ENCODE data around the gene NOL4L. TPM values are rescaled to one million over a fixed set of nuclear protein-coding genes. Genes with fewer than 3 reads are reported as not detected.
"Not testable (repeated sequence)": the region's sequence is repeated elsewhere in the genome, so short reads cannot be mapped to it uniquely, and the experiment has no call there.

NOL4L gene
- polyA plus RNA-seq, 3 donors = 54.3 to 63.2 (median 61.8) TPM

GRCh38 chr20:32578840-32579390 is 6.2 kb downstream of the NOL4L start:
- no peak for DNase-seq

DNA sequence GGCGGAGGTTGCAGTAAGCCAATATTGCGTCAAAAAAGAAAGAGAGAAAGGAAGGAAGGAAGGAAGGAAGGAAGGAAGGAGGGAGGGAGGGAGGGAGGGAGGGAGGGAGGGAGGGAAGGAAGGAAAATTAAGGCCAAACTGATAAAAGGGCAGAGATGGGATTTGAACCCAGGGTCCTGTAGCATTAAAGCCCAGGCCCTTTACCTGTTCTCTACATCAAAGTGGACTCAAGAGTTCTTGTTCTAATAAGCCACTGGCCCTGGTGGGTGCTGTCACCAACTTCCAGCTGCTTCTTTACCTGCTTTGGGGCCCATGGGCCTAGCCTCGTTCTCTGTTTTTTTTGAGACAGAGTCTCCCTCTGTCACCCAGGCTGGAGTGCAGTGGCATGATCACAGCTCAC is 7.1 kb downstream of the NOL4L start:
- DNase-seq = not testable (repeated sequence)

GRCh38 chr20:32577657-32578056 is 7.5 kb downstream of the NOL4L start:
- no peak for DNase-seq

- DNase-seq = no peak
Measured at GRCh38 chr20:32577023-32577422, 8.1 kb downstream of the NOL4L start.

DNA sequence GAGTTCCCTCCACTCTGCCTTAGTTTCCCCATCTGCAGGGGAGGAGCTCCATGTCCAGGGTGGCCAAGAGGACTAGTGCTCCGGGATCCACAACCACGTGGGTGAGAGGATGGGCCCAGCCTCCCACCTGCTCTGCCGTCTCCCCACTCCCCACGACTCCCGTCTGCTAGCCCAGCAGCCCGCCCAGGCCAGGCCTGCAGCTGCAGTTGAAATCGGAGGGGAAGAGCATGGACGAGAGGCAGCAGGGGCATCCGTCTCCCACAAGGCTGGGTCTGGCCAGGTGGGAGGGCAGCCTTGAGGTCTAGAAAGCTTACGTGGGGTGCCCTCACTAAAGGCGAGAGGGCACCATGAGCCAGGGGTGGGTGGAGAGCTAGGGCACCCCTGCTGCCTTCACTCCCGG is 8.6 kb downstream of the NOL4L start:
- DNase-seq = no peak

GRCh38 chr20:32575805-32576204 is 9.3 kb downstream of the NOL4L start:
- DNase-seq = no peak

DNA sequence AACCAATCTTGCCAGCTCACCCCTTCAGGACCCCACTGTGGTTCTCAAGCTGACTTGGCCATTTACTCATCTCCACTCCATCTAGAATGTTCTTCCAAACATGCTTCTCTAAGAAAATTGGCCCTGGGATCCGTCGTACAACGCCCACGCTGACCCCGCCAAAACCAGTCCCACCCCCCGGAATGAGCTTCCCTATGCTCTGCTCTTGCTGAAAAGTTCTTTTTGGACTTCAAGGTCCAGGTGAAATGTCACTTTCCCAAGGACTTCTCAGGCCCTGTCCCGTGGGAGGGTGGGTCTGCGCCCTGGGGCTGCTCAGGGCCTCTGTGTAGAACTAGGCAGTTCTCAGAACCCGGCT is 9.9 kb downstream of the NOL4L start:
- no peak for DNase-seq

GRCh38 chr20:32574296-32575226 is 10.6 kb downstream of the NOL4L start:
- DNase-seq = no peak

- no peak for DNase-seq
Measured at GRCh38 chr20:32573167-32573851, 11.8 kb downstream of the NOL4L start.

GRCh38 chr20:32572271-32572968 is 12.7 kb downstream of the NOL4L start:
- no peak for DNase-seq

- no peak for DNase-seq
Measured at GRCh38 chr20:32571566-32571965, 13.6 kb downstream of the NOL4L start.

GRCh38 chr20:32570401-32571190 is 14.5 kb downstream of the NOL4L start:
- no peak for DNase-seq

GRCh38 chr20:32569380-32570305 is 15.5 kb downstream of the NOL4L start:
- no peak for DNase-seq

DNA sequence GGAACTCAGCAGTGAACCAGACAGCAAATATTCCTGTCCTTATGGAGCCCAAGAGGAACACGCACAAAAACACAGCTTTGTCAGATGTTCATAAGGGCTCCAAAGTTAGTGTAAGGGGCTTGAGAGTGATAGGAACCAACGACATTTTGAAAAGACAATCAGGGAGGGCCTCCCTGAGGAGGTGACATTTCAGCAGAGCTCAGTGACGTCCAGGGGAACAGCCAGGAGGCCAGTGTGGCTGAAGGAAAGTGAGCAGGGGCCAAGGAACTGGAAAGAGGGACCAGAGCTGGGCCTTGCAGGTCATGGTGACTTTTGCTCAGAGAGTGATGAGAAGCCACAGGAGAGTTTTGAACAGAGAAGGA is 16.1 kb downstream of the NOL4L start:
- DNase-seq = no peak

DNA sequence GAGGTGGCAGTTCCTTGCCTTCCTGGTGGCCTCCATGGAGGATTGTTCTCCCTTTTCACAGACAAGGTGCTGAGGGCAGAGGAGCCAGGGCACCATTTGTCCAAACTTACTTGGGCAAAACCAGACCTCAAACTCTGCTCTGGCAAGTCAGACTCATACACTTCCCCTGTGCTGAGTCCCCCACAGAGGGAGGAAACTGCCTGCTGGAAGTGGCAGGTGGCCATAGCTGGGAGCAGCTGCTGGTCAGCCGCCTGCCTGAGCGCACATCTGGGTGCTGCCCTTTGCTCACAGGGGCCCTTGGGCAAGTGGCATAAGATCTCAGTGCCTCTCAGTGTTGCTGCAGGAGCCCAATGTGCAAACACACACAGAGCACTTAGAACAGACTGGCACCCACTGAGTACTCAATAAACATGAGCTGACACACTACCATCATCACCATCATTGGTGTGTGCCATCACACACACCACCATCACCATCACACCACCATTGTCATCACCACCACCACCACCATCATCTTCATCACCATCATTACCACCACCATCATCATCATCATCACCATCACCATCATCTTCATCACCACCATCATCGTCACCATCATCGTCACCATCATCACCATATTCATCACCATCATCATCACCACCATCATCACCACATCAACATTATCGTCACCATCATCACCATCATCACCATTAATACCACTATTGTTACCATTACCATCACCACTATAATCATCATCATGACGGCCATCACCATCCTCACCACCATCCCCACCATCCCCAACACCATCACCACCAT is 17.6 kb downstream of the NOL4L start:
- DNase-seq = no peak

GRCh38 chr20:32566379-32567374 is 18.5 kb downstream of the NOL4L start:
- no peak for DNase-seq

- DNase-seq = no peak
Measured at GRCh38 chr20:32565735-32566032, 19.4 kb downstream of the NOL4L start.

DNA sequence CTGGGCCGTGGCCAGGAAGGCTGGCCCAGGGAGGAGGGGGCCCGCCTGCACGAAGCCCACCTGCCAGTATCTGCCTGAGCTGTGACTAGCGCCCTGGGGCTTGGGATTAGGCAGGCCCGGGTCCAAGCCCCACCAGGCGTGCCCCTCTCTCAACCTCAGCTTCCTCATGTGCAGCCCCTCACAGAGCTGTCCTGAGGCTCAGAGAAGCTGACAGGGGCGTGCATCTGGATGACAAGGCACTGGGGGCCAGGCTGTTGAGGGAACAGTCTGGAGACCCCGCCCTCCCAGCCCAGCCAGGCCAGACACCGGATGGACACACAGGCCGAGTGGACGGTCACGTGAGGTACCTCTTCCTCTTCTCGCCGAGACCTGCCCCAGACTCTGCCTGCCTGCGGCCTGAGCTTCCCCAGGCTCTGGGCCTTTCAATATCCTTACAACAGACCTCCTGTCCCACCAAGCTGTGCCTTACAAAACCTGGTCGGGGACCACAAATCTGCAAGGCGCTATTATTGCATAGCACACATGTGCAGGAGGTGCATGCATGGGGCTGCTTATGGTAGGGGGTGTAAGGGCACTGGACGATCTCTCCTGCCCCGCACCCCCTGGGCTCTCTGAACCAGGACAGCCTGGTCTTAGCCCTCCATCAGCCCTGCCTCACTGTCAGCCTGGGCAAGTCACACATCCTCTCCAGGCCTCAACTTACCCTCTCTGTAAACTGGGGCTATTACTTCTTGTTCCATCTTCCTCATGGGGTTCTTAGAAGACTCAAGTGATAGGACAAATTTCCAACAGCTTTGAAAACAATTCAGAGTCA is 20.0 kb downstream of the NOL4L start:
- no peak for DNase-seq

All from renal pelvis (tissue), 4 donors.